ENCODE data around the gene NAV1.

DNA sequence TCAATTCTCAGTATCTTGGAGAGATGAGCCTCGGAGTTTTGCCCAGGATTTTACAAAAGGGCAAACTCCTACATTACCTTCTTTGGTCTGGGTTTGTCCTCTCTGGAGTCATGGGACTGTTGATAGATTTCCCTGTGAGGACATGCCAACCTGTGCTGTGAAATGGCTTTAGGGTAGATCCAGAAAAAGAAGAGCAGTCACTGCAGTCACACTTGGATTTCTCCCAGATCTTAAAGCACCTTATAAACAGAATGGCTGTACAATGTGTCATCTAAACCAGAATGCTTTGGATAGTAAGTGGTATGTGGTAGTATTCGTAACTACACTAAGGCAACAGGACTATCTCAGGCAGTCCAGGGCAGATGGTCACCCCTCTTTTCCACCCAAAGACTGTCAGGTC is 30.1 kb upstream of the NAV1 start:
- TF ChIP-seq POLR2A (IDR thresholded peaks at IDR 0.05) (no peak), EP300 (IDR thresholded peaks at IDR 0.05) (no peak)
- TF ChIP-seq, protein P1, sequence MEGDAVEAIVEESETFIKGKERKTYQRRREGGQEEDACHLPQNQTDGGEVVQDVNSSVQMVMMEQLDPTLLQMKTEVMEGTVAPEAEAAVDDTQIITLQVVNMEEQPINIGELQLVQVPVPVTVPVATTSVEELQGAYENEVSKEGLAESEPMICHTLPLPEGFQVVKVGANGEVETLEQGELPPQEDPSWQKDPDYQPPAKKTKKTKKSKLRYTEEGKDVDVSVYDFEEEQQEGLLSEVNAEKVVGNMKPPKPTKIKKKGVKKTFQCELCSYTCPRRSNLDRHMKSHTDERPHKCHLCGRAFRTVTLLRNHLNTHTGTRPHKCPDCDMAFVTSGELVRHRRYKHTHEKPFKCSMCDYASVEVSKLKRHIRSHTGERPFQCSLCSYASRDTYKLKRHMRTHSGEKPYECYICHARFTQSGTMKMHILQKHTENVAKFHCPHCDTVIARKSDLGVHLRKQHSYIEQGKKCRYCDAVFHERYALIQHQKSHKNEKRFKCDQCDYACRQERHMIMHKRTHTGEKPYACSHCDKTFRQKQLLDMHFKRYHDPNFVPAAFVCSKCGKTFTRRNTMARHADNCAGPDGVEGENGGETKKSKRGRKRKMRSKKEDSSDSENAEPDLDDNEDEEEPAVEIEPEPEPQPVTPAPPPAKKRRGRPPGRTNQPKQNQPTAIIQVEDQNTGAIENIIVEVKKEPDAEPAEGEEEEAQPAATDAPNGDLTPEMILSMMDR (IDR thresholded peaks at IDR 0.05), result no peak
